LNCaP clone FGC (cell line): ENCODE data around the gene CAV1.

ENCODE experiments used
- DNase-seq: peaks from one replicate; pipeline ENCODE4 v3.0.0-alpha.2; 2011; ENCODE audit warnings: low read depth
- H3K4me3 ChIP-seq: 2 replicates; pipeline ENCODE4 v1.5.1; 2011; ENCODE audit warnings: mild to moderate bottlenecking, low read depth, low read length, control low read depth
- TF ChIP-seq, protein P1 (sequence below): IDR thresholded peaks from 2 replicates; pipeline ENCODE4 v1.5.1; 2012; ENCODE audit warnings: mild to moderate bottlenecking; ENCODE audit not compliant: control insufficient read depth, insufficient read depth; ENCODE audit errors: extremely low read depth

CAV1 gene

DNA sequence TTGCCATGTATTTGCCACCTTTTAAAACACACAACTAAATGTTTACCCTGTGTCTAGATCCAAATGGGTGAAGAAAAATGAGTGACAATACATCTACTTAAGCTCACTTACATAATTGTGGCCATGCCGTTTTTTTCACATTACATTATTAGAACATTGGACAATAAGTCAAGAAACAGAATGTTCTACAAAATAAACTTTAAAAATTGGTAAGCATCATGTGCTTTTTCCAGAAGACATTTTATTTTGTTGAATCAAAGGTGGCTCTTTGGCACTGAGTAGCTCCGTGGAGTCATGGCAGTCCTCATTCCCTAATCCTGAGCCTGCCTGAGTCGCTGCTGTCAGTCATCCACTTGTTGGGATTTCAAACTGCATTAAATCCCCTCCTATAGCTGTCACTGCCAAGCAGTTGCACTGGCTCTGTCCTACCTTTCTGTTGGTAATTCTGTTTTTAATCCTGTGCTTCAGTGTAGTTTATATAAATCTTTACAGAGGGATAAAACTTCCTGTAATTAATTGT lies 32.3 kb downstream of the CAV1 start:
- H3K4me3 ChIP-seq: no peak overlapping the region
- TF ChIP-seq, protein P1, sequence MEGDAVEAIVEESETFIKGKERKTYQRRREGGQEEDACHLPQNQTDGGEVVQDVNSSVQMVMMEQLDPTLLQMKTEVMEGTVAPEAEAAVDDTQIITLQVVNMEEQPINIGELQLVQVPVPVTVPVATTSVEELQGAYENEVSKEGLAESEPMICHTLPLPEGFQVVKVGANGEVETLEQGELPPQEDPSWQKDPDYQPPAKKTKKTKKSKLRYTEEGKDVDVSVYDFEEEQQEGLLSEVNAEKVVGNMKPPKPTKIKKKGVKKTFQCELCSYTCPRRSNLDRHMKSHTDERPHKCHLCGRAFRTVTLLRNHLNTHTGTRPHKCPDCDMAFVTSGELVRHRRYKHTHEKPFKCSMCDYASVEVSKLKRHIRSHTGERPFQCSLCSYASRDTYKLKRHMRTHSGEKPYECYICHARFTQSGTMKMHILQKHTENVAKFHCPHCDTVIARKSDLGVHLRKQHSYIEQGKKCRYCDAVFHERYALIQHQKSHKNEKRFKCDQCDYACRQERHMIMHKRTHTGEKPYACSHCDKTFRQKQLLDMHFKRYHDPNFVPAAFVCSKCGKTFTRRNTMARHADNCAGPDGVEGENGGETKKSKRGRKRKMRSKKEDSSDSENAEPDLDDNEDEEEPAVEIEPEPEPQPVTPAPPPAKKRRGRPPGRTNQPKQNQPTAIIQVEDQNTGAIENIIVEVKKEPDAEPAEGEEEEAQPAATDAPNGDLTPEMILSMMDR: no peak
- no peak for DNase-seq

GRCh38 chr7:116557901-116558300 lies 33.1 kb downstream of the CAV1 start:
- TF ChIP-seq, protein P1: no peak
- no peak for DNase-seq
- no peak overlapping the region for H3K4me3 ChIP-seq

DNA sequence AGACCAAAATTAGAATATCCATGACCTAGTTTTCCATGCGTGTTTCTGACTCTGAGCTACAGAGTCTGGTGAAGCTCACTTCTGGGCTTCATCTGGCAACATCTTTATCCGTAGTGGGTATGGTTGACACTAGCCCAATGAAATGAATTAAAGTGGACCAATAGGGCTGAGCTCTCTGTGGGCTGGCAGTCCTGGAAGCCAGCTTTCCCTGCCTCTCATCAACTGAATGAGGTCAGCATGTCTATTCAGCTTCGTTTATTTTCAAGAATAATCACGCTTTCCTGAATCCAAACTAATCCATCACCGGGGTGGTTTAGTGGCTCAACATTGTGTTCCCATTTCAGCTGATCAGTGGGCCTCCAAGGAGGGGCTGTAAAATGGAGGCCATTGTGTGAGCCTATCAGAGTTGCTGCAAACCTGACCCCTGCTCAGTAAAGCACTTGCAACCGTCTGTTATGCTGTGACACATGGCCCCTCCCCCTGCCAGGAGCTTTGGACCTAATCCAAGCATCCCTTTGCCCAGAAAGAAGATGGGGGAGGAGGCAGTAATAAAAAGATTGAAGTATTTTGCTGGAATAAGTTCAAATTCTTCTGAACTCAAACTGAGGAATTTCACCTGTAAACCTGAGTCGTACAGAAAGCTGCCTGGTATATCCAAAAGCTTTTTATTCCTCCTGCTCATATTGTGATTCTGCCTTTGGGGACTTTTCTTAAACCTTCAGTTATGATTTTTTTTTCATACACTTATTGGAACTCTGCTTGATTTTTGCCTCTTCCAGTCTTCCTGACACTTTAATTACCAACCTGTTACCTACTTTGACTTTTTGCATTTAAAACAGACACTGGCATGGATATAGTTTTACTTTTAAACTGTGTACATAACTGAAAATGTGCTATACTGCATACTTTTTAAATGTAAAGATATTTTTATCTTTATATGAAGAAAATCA lies 35.5 kb downstream of the CAV1 start:
- no peak for DNase-seq
- H3K4me3 ChIP-seq: no peak overlapping the region
- TF ChIP-seq, protein P1: no peak

- DNase-seq: no peak
Measured at GRCh38 chr7:116561697-116562483, 37.1 kb downstream of the CAV1 start.

DNA sequence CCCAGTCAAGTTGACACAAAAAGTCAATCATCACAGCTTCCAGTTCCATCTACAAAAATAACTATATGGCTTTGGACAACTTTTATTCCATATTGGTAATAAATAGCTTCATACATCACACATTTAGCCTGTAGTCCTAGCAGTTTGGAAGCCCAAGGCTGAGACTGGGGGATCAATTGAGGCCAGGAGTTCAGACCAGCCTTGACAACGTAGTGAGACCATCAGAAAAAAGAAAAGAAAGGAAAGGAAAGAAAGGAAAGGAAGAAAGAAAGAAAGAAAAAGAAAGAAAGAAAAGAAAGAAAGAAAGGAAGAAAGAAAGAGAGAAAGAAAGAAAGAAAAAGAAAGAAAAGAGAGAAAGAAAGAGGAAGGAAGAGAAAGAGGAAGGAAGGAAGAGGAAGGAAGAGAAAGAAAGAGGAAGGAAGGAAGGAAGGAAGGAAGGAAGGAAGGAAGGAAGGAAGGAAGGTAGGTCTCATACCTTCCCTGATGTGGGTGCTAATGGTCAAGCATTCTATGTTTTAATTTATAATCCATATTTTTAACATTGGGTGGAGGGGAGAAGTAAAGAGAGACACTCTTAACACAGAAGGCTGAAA lies 37.8 kb downstream of the CAV1 start:
- no peak for DNase-seq
- no peak overlapping the region for H3K4me3 ChIP-seq
- TF ChIP-seq, protein P1: no peak

More at GRCh38 chr7:116561697-116562483, 37.1 kb downstream of the CAV1 start:
- H3K4me3 ChIP-seq: no peak overlapping the region
- TF ChIP-seq, protein P1: no peak

DNA sequence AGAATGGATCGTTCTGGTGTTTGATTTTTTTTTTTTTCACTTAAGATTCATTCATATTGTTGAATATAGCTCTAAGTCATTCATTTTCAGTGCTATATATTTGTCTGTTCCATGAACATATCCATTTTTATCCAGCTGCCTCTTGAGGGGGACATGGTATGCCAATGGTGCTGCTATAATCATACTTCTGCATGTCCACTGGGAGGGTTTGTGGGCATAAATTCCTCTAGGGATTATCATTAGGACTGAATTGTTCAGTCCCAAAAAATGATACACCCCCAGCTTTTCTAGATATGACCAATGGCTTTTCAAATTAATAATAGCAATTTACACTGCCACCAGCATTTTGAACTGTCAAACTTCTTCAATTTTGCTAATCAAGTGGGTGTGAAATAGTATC lies 41.1 kb downstream of the CAV1 start:
- no peak overlapping the region for H3K4me3 ChIP-seq
- TF ChIP-seq, protein P1: no peak
- DNase-seq: no peak
